HG03439 (cell line): Measurements from ENCODE around the gene BBX.
"Not testable (repeated sequence)": the region's sequence is repeated elsewhere in the genome, so short reads cannot be mapped to it uniquely, and the experiment has no call there.

Experiments used
- ATAC-seq: cut with Tn5 transposase; IDR thresholded peaks from one replicate; pipeline ENCODE4 v1.9.1; 2021; ENCODE audit warnings: mild to moderate bottlenecking, moderate library complexity; ENCODE audit not compliant: unreplicated experiment

Gene BBX

GRCh38 chr3:107540857-107541256 is 18.1 kb downstream of the BBX start:
- ATAC-seq = no peak

- no peak for ATAC-seq
Measured at GRCh38 chr3:107542665-107543064, 19.9 kb downstream of the BBX start.

- no peak for ATAC-seq
Measured at GRCh38 chr3:107543666-107544065, 20.9 kb downstream of the BBX start.

GRCh38 chr3:107545680-107546120 is 22.9 kb downstream of the BBX start:
- no peak for ATAC-seq

- ATAC-seq = no peak
Measured at GRCh38 chr3:107548601-107549000, 25.8 kb downstream of the BBX start.

- ATAC-seq = no peak
Measured at GRCh38 chr3:107555359-107555758, 32.6 kb downstream of the BBX start.

- no peak for ATAC-seq
Measured at GRCh38 chr3:107557743-107558142, 35.0 kb downstream of the BBX start.

GRCh38 chr3:107560166-107560565 is 37.4 kb downstream of the BBX start:
- ATAC-seq = no peak

- ATAC-seq = no peak
Measured at GRCh38 chr3:107561980-107562379, 39.2 kb downstream of the BBX start.

GRCh38 chr3:107562969-107563529 is 40.3 kb downstream of the BBX start:
- ATAC-seq = no peak

GRCh38 chr3:107565244-107565643 is 42.5 kb downstream of the BBX start:
- ATAC-seq = not testable (repeated sequence)

- ATAC-seq = not testable (repeated sequence)
Measured at GRCh38 chr3:107571089-107571488, 48.3 kb downstream of the BBX start.

- not testable (repeated sequence) for ATAC-seq
Measured at GRCh38 chr3:107571492-107571891, 48.7 kb downstream of the BBX start.

- no peak for ATAC-seq
Measured at GRCh38 chr3:107574650-107575049, 51.9 kb downstream of the BBX start.

GRCh38 chr3:107578091-107578490 is 55.3 kb downstream of the BBX start:
- ATAC-seq = no peak

GRCh38 chr3:107578523-107578922 is 55.8 kb downstream of the BBX start:
- no peak for ATAC-seq

- ATAC-seq = no peak
Measured at GRCh38 chr3:107579371-107579770, 56.6 kb downstream of the BBX start.

GRCh38 chr3:107581230-107581629 is 58.5 kb downstream of the BBX start:
- ATAC-seq = no peak

GRCh38 chr3:107588217-107588616 is 65.5 kb downstream of the BBX start:
- no peak for ATAC-seq

GRCh38 chr3:107589454-107589853 is 66.7 kb downstream of the BBX start:
- ATAC-seq = no peak

GRCh38 chr3:107590786-107591185 is 68.0 kb downstream of the BBX start:
- ATAC-seq = no peak

GRCh38 chr3:107592073-107592472 is 69.3 kb downstream of the BBX start:
- ATAC-seq = no peak

GRCh38 chr3:107594870-107595269 is 72.1 kb downstream of the BBX start:
- ATAC-seq = no peak
